Measurements from ENCODE around the gene DGCR2. TPM values are rescaled to one million over a fixed set of nuclear protein-coding genes. Genes with fewer than 3 reads are reported as not detected.
"Not testable (repeated sequence)": the region's sequence is repeated elsewhere in the genome, so short reads cannot be mapped to it uniquely, and the experiment has no call there.

Gene DGCR2
- polyA plus RNA-seq, 1 experiment: 44.3 TPM

- CTCF ChIA-PET: interaction anchor here (0.9 kb wide), 1 partner anchor 12 kb away, joined by 5 read pairs; no protein-coding TSS in a partner anchor
- no peak for DNase-seq (ENCODE audit: low read depth)
- Histone ChIP-seq H3K4me3 (ENCODE audit: low read depth, low read length) (no peak overlapping the region), H3K36me3 (ENCODE audit: control insufficient read depth, insufficient read depth, low read length) (no peaks in the 10 kb centered on the region), H3K27me3 (ENCODE audit: control insufficient read depth, insufficient read depth, low read length) (no peaks in the 10 kb centered on the region; the same call in none of the 2 replicates)
- POLR2A ChIA-PET: no interaction called here
- TF ChIP-seq CTCF (IDR thresholded peaks at IDR 0.05; ENCODE audit: insufficient read depth, low read depth, low read length): peak; percentile 39
These were observed 134.4 kb downstream of the DGCR2 start for GRCh38 chr22:18987765-18988164.

GRCh38 chr22:18987114-18987513, 135.1 kb downstream of the DGCR2 start:
- H3K27me3 ChIP-seq (ENCODE audit: control insufficient read depth, insufficient read depth, low read length); POLR2A ChIA-PET; H3K4me3 ChIP-seq (ENCODE audit: low read depth, low read length); H3K36me3 ChIP-seq (ENCODE audit: control insufficient read depth, insufficient read depth, low read length); DNase-seq (ENCODE audit: low read depth): not testable (repeated sequence)
- CTCF ChIA-PET: interaction anchor here (0.7 to 0.9 kb wide), 2 partner anchors 11 to 19 kb away, joined by 3 to 5 read pairs; no protein-coding TSS in a partner anchor

Small RNAs within 50 kb of the gene (small RNA-seq; reads per million reads assigned to genes)
- gene RF00019 (ENCODE audit: insufficient read length, low read depth, low replicate concordance): not detected

Other genes starting within 250 kb of the DGCR2 start
- gene DGCR6, start 216.1 kb downstream of the DGCR2 start, polyA plus RNA-seq (2011; rRNA removed): 0.29 and 0.77 TPM in 2 replicates
- not detected in 2 replicates for gene PRODH, start 186.1 kb downstream of the DGCR2 start, polyA plus RNA-seq (2011; rRNA removed)
- not detected in 2 replicates for gene TSSK2, start 8.9 kb upstream of the DGCR2 start, polyA plus RNA-seq (2011; rRNA removed)
- gene ESS2, start 22.2 kb upstream of the DGCR2 start, polyA plus RNA-seq (2011; rRNA removed): 11.3 and 19.4 TPM in 2 replicates
- gene GSC2, start 27.9 kb upstream of the DGCR2 start, polyA plus RNA-seq (2011; rRNA removed): not detected in 2 replicates
- 19.6 and 36.9 TPM in 2 replicates for gene SLC25A1, start 56.3 kb upstream of the DGCR2 start, polyA plus RNA-seq (2011; rRNA removed)
- gene CLTCL1, start 169.3 kb upstream of the DGCR2 start, polyA plus RNA-seq (2011; rRNA removed): 11.4 and 14.0 TPM in 2 replicates